GM12878 (cell line): ENCODE results near the gene IL16. TPM values are rescaled to one million over a fixed set of nuclear protein-coding genes. Genes with fewer than 3 reads are reported as not detected.

Experiments
- ATAC-seq: fragments of 200-7000 bp; cut with Tn5 transposase; 3 replicates; pipeline ENCODE4 v1.9.1; 2020; ENCODE audit warnings: mild to moderate bottlenecking, moderate library complexity
- BruUV-seq: library from RNA; stranded (reverse); fragments of 400-500 nt; replicated peaks from 2 replicates; lab custom pipeline; 2021; lab: Mats Ljungman, UMichigan
- CTCF ChIA-PET: fragments of 300-600 bp; sonication (Branson Sonifier 250); formaldehyde crosslinking; extraction: SDS; loops from one replicate; lab custom pipeline; 2021; ENCODE audit warnings: inconsistent platforms; lab: Yijun Ruan, JAX
- POLR2A ChIA-PET: fragments of 350-600 bp; formaldehyde crosslinking; extraction: SDS; loops from one replicate; lab custom pipeline; 2021; ENCODE audit warnings: inconsistent platforms; lab: Charles Lee
- RAD21 ChIA-PET: fragments of 300-600 bp; sonication (Branson Sonifier 250); formaldehyde crosslinking; loops from one replicate; lab custom pipeline; 2023; ENCODE audit warnings: antibody characterized with exemption; ENCODE audit not compliant: unreplicated experiment; lab: Charles Lee
- SMC1A ChIA-PET: fragments of 300-600 bp; sonication (Branson Sonifier 250); formaldehyde crosslinking; loops from one replicate; lab custom pipeline; 2023; ENCODE audit not compliant: unreplicated experiment, uncharacterized antibody; lab: Charles Lee
- DNase-seq: peaks from one replicate; pipeline ENCODE4 v3.0.0-alpha.2; 2011; ENCODE audit warnings: low read depth, low spot score
- FAIRE-seq: peaks from 3 replicates; lab custom pipeline; 2011; peaks lifted over from hg19 to GRCh38; lab: Jason Lieb, UNC
- H2AFZ ChIP-seq: 2 replicates; pipeline ENCODE4 v1.6.0; 2011; ENCODE audit warnings: low read depth, low read length, control low read depth; ENCODE audit not compliant: control insufficient read depth
- H3K27ac ChIP-seq: 2 replicates; pipeline ENCODE4 v1.5.1; 2011; ENCODE audit warnings: control low read depth; ENCODE audit not compliant: control insufficient read depth, insufficient read depth
- H3K27me3 ChIP-seq, 2 experiments: replicated peaks in 1 of 2; 2 replicates each; pipeline versions ENCODE4 v1.6.0 to v1.6.1; 2011; ENCODE audit warnings: low read length in 1 of 2; ENCODE audit not compliant: control insufficient read depth in 2 of 2, insufficient read depth in 2 of 2
- H3K36me3 ChIP-seq, 2 experiments: 2 replicates each; pipeline ENCODE4 v1.5.1; 2011; ENCODE audit warnings: low read length in 1 of 2; ENCODE audit not compliant: control insufficient read depth in 2 of 2, insufficient read depth in 2 of 2
- H3K4me1 ChIP-seq: 2 replicates; pipeline ENCODE4 v1.6.1; 2011; ENCODE audit warnings: mild to moderate bottlenecking, low read length, moderate library complexity, mixed read lengths; ENCODE audit not compliant: control insufficient read depth, insufficient read depth
- H3K4me2 ChIP-seq: 2 replicates; pipeline ENCODE4 v1.6.0; 2011; ENCODE audit warnings: control low read depth; ENCODE audit not compliant: control insufficient read depth, insufficient read depth
- H3K4me3 ChIP-seq: fragments of 200-600 bp; sonication (generic); 2 replicates; pipeline ENCODE4 v1.5.1; 2016
- H3K79me2 ChIP-seq: 2 replicates; pipeline ENCODE4 v1.6.0; 2011; ENCODE audit warnings: low read length; ENCODE audit not compliant: control insufficient read depth, insufficient read depth
- H3K9ac ChIP-seq: 2 replicates; pipeline ENCODE4 v1.8.0; 2011; ENCODE audit warnings: low read length, control low read depth, mixed read lengths; ENCODE audit not compliant: control insufficient read depth, insufficient read depth
- H3K9me3 ChIP-seq: replicated peaks from 3 replicates; pipeline ENCODE4 v1.5.1; 2011; ENCODE audit warnings: mild to moderate bottlenecking, low read length; ENCODE audit not compliant: control insufficient read depth, insufficient read depth
- H4K20me1 ChIP-seq: 2 replicates; pipeline ENCODE4 v1.6.0; 2011; ENCODE audit not compliant: control insufficient read depth, insufficient read depth
- BCLAF1 ChIP-seq: fragments of 450-650 bp; IDR thresholded peaks from 2 replicates; pipeline ENCODE4 v1.6.1; 2017; ENCODE audit warnings: antibody characterized with exemption, mild to moderate bottlenecking, moderate library complexity
- TCF7 ChIP-seq: IDR thresholded peaks from 2 replicates; pipeline ENCODE4 v1.6.1; 2014; ENCODE audit warnings: antibody characterized with exemption, borderline replicate concordance
- WGBS: methylation state at CpG from one replicate; pipeline ENCODE4 v1.1.6; 2016; ENCODE audit warnings: low lambda C conversion rate; ENCODE audit not compliant: insufficient replicate concordance, insufficient coverage; ENCODE audit errors: missing lambda C conversion rate; 5-methylcytosine and 5-hydroxymethylcytosine counted together
- in situ Hi-C: fragments of 300-500 bp; cut with MboI; formaldehyde crosslinking; loops from 9 replicates; pipeline ENCODE4 v1.14.3; 2018; ENCODE audit warnings: mixed read lengths
- intact Hi-C: fragments of 100-400 bp; cut with micrococcal nuclease; formaldehyde crosslinking; loops from one replicate; pipeline ENCODE4 v1.14.2; 2022; ENCODE audit not compliant: unreplicated experiment
- polyA plus RNA-seq, 11 experiments: library from polyadenylated mRNA; depleted of rRNA in 4 of 11; unstranded in 6 of 11; stranded (reverse) in 5 of 11; fragments of >200 nt; fragmentation: Nextera tagmentation in 4 of 11; fragmentation: Illumina TruSeq in 1 of 11; extraction: Ambion mirVana in 4 of 11; extraction: Trizol in 1 of 11; gene quantifications; 1 replicate in 1 of 11; 2 replicates in 10 of 11; pipeline versions ENCODE4 v1.2.1 to v1.2.3, GENCODE V29; 2011 to 2016; ENCODE audit warnings: inconsistent platforms in 2 of 11, missing spikeins in 2 of 11, low read depth in 1 of 11
- total RNA-seq, 4 experiments: library from RNA; depleted of rRNA in 3 of 4; stranded (reverse); fragments of >200 nt in 3 of 4; fragmentation: Illumina TruSeq in 1 of 4; extraction: Trizol in 1 of 4; gene quantifications; 2 replicates each; pipeline versions ENCODE4 v1.2.1 to v1.2.3, GENCODE V29; 2013 to 2021

IL16 gene
- total and polyA plus RNA-seq, 10 of the 15 experiments (the other 5 are each of a cell fraction or from before 2014, with no cell fraction given) = 21.7 to 206 (median 44.5) TPM

DNA sequence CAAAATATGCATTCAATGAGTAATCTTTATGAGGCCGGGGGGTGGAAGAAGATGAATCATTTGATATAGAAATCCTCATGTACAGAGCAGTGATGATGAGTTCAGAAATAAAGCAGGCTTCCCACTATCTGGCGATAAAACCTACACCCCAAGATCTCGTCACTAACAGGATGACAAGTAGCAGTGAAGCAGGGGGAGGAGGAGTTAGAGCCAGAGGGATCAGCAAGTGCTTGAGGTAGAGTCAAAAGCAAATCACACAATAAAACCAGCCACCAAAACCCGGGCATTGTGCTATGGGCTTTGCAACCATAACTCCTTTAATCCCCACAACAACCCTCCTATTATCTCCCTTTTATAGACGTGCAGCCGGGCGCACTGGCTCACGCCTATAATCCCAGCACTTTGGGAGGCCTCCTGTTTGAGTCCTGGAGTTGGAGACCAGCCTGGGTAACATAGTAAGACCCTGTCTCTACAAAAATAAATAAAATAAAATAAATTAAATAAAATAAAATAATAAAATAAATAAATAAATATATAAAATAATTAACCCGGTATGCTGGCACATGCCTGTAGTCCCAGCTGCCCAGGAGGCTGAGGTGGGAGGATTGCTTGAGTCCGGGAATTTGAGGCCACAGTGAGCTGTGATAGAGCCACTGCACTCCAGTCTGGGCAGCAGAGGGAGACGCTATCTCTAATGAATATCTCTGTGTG is 74.3 kb downstream of the IL16 start:
- Histone ChIP-seq H3K27ac (no peak overlapping the region), H3K27me3 (no peaks in the 10 kb centered on the region), H4K20me1 (no peaks in the 10 kb centered on the region), H3K36me3 (no peaks in the 10 kb centered on the region), H3K9me3 (no peaks in the 10 kb centered on the region), H3K4me3 (no peak overlapping the region), H3K4me2 (no peak overlapping the region), H3K4me1 (peaks cover 17% of the 10 kb centered on the region), H3K79me2 (no peaks in the 10 kb centered on the region), H3K9ac (no peak overlapping the region), H2AFZ (no peak overlapping the region)
- intact Hi-C loops (loop anchor here (10.0 kb wide), 1 partner anchor 204 kb away; no protein-coding TSS in a partner anchor), in situ Hi-C loops (no loop called here)
- 65% methylated on average over 11 of the region's 11 CpGs for WGBS
- no peak for TF ChIP-seq BCLAF1
- TF ChIP-seq TCF7 = no peak
- ChIA-PET SMC1A (interaction anchor here (4.4 kb wide), 1 partner anchor 130 kb away, joined by 17 read pairs; no protein-coding TSS in a partner anchor), POLR2A (no interaction called here), RAD21 (no interaction called here), CTCF (interaction anchor here (9.1 to 11.0 kb wide), 2 partner anchors 64 to 117 kb away, joined by 242 to 249 read pairs; no protein-coding TSS in a partner anchor)
- DNase-seq = no peak
- no peak for ATAC-seq
- BruUV-seq = no TSS peak
- no peak for FAIRE-seq
